Activated CD4-positive, alpha-beta T cell treated with anti-CD3 and anti-CD28 coated beads, Interleukin-2, amount 50 U/mL, for 24 hours (primary cell): ENCODE measurements around the gene TAAR6.
"Not testable (repeated sequence)": the region's sequence is repeated elsewhere in the genome, so short reads cannot be mapped to it uniquely, and the experiment has no call there.

ENCODE experiments used
- DNase-seq, 2 donors: peaks; one replicate each; pipeline ENCODE4 v3.0.0-alpha.2; 2020; ENCODE audit warnings: low read depth in 1 of 2, low spot score in 1 of 2

Gene TAAR6

GRCh38 chr6:132589454-132589853, 19.3 kb downstream of the TAAR6 start, which contains the start of gene TAAR5:
TSS of gene TAAR5 (minus strand) at chr6:132589741. CDS start at chr6:132589686, 55 bp downstream.
- DNase-seq = no peak

GRCh38 chr6:132590362-132590761, 20.2 kb downstream of the TAAR6 start:
- DNase-seq = no peak

- DNase-seq = no peak
Observed at GRCh38 chr6:132592855-132593254, 22.7 kb downstream of the TAAR6 start.

DNA sequence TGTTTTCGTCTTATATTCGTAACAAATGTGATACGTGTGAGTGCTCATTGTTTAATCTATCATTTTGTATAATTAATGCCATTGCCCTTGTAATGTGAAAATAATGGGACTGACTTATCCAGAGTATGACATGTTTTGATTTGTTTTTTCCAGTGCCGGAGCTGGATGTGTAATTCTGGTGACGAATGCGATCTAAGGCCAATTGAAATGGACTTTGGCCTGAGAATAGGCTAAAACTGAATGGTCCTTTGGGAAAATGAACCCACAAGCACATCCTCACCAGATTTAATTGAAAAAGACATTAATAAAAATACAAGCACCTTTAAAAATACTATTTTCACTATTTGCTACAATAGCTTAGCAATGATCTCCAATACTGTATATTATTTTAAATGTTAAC, 26.1 kb downstream of the TAAR6 start:
- DNase-seq = no peak

DNA sequence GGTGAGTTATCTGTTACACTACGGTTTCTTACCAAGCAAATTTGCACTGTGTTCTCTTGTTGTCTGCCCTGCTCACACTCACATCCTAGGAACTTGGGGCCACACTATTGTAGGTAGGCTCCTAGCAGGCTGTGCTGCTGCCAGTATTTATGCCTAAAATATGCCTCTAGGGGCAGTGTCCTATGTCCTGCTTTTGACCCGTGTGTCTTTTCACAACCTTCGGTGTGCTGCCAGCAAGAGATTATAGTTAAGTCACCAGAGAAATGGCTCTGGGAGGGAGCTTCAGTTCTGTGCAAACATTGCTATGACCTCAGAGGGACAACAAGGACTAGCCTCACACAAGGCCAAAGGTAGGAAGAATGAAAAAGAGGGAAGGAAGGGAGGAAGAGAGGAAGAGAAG, 28.4 kb downstream of the TAAR6 start:
- DNase-seq = no peak

DNA sequence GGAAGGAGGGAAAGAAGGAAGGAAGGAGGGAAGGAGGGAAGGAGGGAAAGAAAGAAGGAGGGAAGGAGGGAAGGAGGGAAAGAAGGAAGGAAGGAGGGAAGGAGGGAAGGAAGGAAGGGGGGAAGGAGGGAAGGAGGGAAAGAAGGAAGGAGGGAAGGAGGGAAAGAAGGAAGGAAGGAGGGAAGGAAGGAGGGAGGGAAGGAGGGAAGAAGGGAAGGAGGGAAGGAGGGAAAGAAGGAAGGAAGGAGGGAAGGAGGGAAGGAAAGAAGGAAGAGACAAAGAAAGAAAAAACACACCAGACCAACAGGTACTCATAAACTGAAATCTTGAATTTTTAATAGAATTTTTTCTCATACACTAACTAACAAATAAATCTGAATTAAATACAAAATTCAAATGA, 30.8 kb downstream of the TAAR6 start:
- not testable (repeated sequence) for DNase-seq

DNA sequence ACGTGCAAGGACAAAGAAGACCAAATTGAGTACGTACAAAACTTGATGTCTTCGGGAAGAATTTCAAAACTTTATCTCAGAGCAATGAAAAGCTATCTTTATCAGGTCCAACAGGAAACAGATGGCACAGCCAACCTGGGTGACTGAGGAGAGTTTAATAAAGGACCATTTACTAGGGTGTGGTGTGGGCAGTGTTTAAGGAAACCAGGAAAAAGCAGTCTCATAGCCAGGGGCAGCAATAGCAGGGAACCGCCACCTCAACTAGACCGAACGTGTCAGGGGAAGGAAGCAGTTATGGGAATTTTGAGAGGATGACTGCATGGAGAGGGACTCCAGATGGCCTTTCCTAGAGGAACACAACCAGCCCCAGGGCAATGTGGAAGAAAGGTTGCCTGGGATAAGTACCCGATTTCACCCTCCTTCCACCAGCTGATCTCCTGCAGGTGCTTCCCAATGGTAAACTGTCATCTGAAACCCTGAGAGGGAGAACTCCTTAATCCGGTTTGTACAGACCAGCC, 34.6 kb downstream of the TAAR6 start:
- DNase-seq = no peak

DNA sequence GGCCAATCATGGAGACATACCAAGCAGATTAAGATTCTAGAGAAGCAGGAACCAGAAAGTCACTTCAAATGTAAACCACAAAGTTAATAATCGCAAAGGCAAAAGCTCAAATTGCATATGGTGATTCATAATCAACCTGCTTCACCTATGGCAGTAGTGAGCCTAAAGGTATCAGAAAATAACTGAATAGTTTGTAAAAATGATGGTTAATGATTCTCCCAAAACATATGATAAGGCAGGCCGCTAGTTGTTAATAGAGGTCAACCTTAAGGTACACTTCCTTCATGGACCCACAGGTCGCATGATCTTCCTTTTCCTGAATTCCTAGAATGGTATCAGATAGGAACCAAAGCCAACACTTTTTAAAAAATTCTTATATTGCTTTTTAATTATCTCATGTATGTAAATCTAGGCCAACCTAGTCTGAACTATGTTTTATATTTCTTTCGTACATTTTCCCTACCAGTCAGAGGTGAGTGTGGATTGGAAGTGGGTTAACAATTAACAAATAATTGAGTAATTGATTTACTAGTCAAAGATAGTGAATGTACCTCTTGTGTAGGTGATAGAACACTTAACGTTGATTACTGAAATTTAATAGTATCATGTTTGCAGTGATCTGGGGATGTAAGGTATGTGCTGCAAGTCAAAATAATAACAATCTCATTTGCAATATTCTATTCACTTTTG, 37.6 kb downstream of the TAAR6 start:
- no peak for DNase-seq

DNA sequence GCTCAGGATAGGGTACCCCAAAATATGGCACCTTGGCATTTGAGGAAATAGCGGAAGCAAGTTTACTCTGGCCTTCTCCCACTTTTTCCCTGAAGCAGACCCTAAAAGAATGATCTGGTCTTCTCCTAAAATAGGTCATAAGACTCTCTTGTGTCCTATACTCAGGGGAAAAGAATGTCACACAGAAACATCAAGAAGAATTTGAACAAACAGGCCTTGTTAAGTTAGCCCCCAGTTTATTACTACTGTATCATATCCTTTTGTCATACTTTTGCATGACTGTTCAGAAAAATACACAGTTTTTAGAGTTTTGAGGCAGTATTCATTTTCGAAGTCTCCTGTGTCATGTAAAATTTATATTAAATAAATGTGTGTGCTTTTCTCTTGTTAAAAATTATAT, 41.5 kb downstream of the TAAR6 start:
- DNase-seq = no peak

DNA sequence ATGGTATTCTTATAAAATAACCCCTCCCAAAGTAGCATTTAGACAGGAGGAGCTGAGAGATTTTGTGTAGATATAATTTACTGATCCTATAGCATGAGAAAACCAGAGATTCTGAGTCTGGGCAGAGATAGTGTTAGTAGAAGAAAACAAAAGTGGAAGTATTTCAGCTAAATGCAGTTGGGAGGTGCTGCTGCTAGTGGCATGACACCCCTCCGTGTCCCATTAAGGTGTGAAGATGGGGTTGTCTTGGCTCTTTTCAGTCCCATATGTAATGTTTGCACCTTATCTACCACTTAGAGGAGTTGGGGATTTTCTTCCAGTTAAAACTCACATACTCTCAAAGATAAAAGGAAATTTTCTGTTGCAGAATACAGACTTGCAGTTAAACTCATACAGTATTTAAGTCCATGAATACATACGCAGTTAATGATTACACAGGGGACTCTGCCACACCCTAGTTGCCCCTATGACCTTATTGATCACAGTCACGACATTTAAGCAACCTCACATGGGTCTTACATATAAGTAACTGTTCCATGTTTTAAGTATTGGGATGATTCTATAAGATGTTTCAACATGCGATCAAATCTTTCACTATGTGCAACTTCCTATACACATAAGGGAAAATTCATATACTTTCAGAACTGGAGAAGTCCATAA, 42.5 kb downstream of the TAAR6 start:
- DNase-seq = no peak

DNA sequence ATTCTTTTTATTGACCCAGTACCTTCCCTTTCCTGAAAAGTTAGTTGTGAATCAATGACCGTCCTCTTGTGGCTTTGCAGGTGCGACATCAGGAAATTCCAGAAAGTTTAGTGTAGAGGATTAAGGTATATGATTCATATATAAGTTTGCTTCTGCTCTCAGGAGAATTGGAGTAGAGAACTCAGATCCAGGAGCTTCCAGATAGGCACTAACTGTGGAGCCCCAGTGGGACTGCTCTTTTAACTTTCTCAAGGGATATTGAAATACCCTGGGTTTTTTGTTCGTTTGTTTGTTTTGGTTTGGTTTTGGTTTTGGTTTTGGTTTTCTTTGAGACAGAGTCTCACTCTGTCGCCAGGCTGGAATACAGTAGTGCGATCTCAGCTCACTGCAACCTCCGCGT, 44.4 kb downstream of the TAAR6 start:
- no peak for DNase-seq

DNA sequence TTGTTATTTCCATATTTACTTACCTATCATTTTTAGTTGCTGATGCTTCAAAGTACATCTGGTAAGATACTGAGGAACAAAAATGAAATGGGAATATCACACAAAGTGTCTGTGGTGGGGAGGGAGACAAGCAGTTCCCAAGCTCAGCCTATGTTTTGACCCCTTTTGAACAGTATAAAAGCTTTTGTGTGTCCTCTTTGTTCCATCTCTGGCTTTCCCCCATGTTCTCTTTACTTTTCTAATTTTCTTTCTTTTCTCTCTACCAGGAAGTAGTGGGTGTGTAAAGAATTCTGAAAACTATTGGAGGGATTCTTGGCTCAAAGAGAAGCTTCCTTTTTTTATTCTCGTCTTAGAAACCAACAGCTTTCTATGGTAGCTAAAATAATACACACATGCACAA, 46.6 kb downstream of the TAAR6 start:
- no peak for DNase-seq
